Lung (tissue), 12 donors: Measurements from ENCODE around the gene HTR3C. TPM values are rescaled to one million over a fixed set of nuclear protein-coding genes. Genes with fewer than 3 reads are reported as not detected.

ENCODE experiments used
- ATAC-seq: fragments of 200-7000 bp; cut with Tn5 transposase; one replicate; pipeline ENCODE4 v1.9.1; 2020; ENCODE audit warnings: moderate number of reproducible peaks; ENCODE audit not compliant: insufficient read depth, low FRiP score
- DNase-seq, 3 donors: peaks; one replicate each; pipeline ENCODE4 v3.0.0-alpha.2; 2013 to 2017
- H3K27ac ChIP-seq, 2 donors: one replicate each; pipeline ENCODE4 v1.5.1; 2013; ENCODE audit warnings: mild to moderate bottlenecking in 2 of 2, moderate library complexity in 2 of 2, control low read depth in 1 of 2, inconsistent platforms in 1 of 2, low read depth in 1 of 2, low read length in 1 of 2
- H3K27me3 ChIP-seq, 3 donors: one replicate each; pipeline ENCODE4 v1.5.1; 2013; ENCODE audit warnings: low read length in 2 of 3; ENCODE audit not compliant: control insufficient read depth in 3 of 3, insufficient read depth in 3 of 3
- H3K36me3 ChIP-seq, 4 donors: one replicate each; pipeline ENCODE4 v1.5.1; 2013; ENCODE audit warnings: low read length in 4 of 4, mild to moderate bottlenecking in 1 of 4, moderate library complexity in 1 of 4; ENCODE audit not compliant: control insufficient read depth in 4 of 4, insufficient read depth in 4 of 4
- H3K4me1 ChIP-seq, 5 donors: one replicate each; pipeline ENCODE4 v1.5.1; 2013; ENCODE audit warnings: low read length in 5 of 5, mild to moderate bottlenecking in 2 of 5, moderate library complexity in 1 of 5; ENCODE audit not compliant: control insufficient read depth in 5 of 5, insufficient read depth in 5 of 5
- H3K4me3 ChIP-seq: one replicate; pipeline ENCODE4 v1.5.1; 2013; ENCODE audit warnings: mild to moderate bottlenecking, control low read depth, moderate library complexity
- H3K9ac ChIP-seq, 2 donors: one replicate each; pipeline ENCODE4 v1.5.1; 2013; ENCODE audit warnings: low read length in 2 of 2, control low read depth in 1 of 2; ENCODE audit not compliant: insufficient read depth in 1 of 2
- H3K9me3 ChIP-seq, 4 donors: one replicate each; pipeline ENCODE4 v1.5.1; 2013; ENCODE audit warnings: low read length in 3 of 4, mild to moderate bottlenecking in 1 of 4, moderate library complexity in 1 of 4; ENCODE audit not compliant: control insufficient read depth in 4 of 4, insufficient read depth in 3 of 4
- WGBS, 2 donors: extraction: QIAGEN DNeasy Blood & Tissue Kit; methylation state at CpG; one replicate each; pipeline ENCODE4 v1.1.7; 2013; 5-methylcytosine and 5-hydroxymethylcytosine counted together
- polyA plus RNA-seq, 2 donors: library from polyadenylated mRNA; stranded (reverse); fragments of 200-250 nt; gene quantifications; one replicate each; pipeline ENCODE4 v1.2.1, GENCODE V29; 2013
- total RNA-seq, 2 donors: library from RNA; depleted of rRNA in 1 of 2; stranded (reverse); fragments of >200 nt in 1 of 2; gene quantifications; one replicate each; pipeline ENCODE4 v1.2.1, GENCODE V29; 2014 to 2021
- TF ChIP-seq, protein P1 (sequence below): IDR thresholded peaks from 2 replicates; pipeline ENCODE4 v1.5.1; 2012; ENCODE audit warnings: mild to moderate bottlenecking; ENCODE audit errors: control extremely low read depth, extremely low read depth
- donor health status: control.
- donor health status: control.
- donor health status: Bipolar disorder and iron deficiency.
- donor health status: healthy.
- donor health status: DM: yes; HTN: yes; CAD: no.

Gene HTR3C
- total and polyA plus RNA-seq, 4 donors = 0.09 to 0.47 (median 0.46) TPM; not detected in 1

DNA sequence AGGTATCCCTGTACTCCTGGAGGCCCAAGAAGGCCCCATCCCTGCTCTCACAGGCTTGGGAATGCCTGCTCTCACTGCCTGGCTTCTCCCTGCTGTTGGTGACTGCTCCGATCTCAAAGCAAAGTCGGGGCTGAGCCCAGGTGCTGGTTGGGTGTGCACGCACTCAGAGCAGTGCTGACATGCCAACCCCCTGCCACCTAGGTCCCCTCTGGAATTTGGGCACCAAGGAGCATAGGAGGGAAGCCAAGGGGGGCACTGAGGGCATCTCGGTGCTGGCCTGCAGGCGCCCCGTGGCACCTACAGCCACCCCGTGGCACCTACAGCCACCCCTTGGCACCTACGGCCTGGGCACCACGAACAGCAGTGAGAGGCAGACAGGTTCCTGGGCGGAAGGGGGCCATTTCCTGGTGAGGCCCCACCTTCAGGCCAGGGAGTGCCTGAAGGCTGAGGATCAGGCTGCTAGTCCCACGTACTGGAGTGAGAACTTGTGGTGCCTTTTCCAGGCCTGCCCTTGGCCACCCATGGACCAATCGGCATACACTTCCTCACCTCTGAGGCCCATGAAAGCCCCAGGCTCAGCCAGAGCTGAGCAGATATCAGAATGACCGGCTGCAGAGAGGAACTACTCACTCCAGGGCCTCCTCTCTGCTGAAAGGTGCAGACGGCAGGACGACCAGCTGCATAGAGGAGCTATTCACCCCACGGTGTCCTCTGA, 28.4 kb downstream of the HTR3C start:
- DNase-seq (no peak), ATAC-seq (no peak)
- Histone ChIP-seq H3K36me3 (no peaks in the 10 kb centered on the region), H3K27me3 (peaks cover 0 to 2% (median 0%) of the 10 kb centered on the region in 3 donors), H3K27ac (no peak overlapping the region), H3K9ac (no peak overlapping the region), H3K4me1 (peaks cover 0 to 1% (median 0%) of the 10 kb centered on the region in 5 donors), H3K9me3 (peaks cover 0 to 4% (median 0%) of the 10 kb centered on the region in 4 donors), H3K4me3 (no peak overlapping the region)
- TF ChIP-seq, protein P1, sequence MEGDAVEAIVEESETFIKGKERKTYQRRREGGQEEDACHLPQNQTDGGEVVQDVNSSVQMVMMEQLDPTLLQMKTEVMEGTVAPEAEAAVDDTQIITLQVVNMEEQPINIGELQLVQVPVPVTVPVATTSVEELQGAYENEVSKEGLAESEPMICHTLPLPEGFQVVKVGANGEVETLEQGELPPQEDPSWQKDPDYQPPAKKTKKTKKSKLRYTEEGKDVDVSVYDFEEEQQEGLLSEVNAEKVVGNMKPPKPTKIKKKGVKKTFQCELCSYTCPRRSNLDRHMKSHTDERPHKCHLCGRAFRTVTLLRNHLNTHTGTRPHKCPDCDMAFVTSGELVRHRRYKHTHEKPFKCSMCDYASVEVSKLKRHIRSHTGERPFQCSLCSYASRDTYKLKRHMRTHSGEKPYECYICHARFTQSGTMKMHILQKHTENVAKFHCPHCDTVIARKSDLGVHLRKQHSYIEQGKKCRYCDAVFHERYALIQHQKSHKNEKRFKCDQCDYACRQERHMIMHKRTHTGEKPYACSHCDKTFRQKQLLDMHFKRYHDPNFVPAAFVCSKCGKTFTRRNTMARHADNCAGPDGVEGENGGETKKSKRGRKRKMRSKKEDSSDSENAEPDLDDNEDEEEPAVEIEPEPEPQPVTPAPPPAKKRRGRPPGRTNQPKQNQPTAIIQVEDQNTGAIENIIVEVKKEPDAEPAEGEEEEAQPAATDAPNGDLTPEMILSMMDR = no peak
- 86 to 90% methylated on average over 16 of the region's 16 CpGs for WGBS, 2 donors

DNA sequence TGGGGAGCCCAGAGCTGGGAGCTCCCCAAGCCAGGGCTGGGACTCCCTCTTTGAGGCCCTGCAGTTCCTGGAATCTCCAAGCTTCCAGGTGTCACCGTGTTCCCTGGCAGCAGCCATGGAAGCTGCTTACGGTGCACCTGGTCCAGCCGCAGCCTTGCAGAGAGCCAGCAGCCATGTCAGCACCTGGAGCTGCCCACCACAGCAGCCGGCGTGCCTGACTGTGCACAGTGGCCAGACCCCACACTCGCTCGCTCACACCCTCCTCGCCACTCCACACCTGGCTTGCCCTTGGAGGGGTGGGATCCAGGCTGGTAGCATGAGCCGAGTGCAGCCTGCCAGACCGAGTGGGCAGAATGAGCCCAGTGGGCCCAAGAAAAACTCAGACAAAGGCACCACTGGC, 29.2 kb downstream of the HTR3C start:
- ATAC-seq (no peak), DNase-seq (no peak)
- Histone ChIP-seq H3K27me3 (peaks cover 0 to 2% (median 0%) of the 10 kb centered on the region in 3 donors), H3K9me3 (peaks cover 0 to 4% (median 0%) of the 10 kb centered on the region in 4 donors), H3K36me3 (no peaks in the 10 kb centered on the region), H3K27ac (no peak overlapping the region), H3K4me1 (peaks cover 0 to 1% (median 0%) of the 10 kb centered on the region in 5 donors), H3K9ac (no peak overlapping the region), H3K4me3 (no peak overlapping the region)
- WGBS, 2 donors = 93 to 94% methylated on average over 10 of the region's 10 CpGs
- TF ChIP-seq, protein P1 = no peak

DNA sequence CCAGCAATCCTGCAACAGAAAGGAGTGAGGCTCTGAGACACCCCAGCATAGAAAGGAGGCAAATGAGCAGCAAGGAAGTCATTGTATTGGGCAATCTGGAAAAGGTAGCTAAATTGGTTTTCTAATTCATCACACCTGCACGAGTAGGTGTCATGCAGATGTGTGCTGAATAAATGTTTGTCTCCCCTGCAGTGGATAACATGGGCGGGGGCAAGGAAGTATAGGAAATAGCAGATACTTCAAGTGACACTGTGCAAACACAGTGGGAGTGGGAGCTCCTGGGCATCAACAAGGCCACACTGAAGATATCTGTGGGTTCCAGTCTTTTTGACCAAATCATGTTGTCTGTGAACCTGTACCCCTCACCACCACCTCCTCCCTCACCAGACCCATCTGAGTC, 29.6 kb downstream of the HTR3C start:
- DNase-seq (no peak), ATAC-seq (no peak)
- Histone ChIP-seq H3K9ac (no peak overlapping the region), H3K4me3 (no peak overlapping the region), H3K9me3 (peaks cover 0 to 4% (median 0%) of the 10 kb centered on the region in 4 donors), H3K27me3 (no peaks in the 10 kb centered on the region), H3K27ac (no peak overlapping the region), H3K4me1 (peaks cover 0 to 1% (median 0%) of the 10 kb centered on the region in 5 donors), H3K36me3 (no peaks in the 10 kb centered on the region)
- TF ChIP-seq, protein P1 = no peak
- WGBS, 2 donors = 63 to 66% methylated on average over 2 of the region's 2 CpGs
